NT2/D1 (cell line): ENCODE measurements around the gene LTBP2.

Source experiments
- SUZ12 ChIP-seq: IDR thresholded peaks from 2 replicates; pipeline ENCODE4 v1.6.1; 2011; ENCODE audit not compliant: insufficient read length, insufficient read depth; ENCODE audit errors: extremely low read depth
- YY1 ChIP-seq: IDR thresholded peaks from 2 replicates; pipeline ENCODE4 v1.6.1; 2011; ENCODE audit not compliant: insufficient read length, insufficient read depth
- ZNF274 ChIP-seq: IDR thresholded peaks from 2 replicates; pipeline ENCODE4 v1.6.1; 2011; ENCODE audit warnings: mild to moderate bottlenecking, low read depth, low read length

GRCh38 chr14:74545386-74545785 lies 66.7 kb downstream of the LTBP2 start:
- TF ChIP-seq YY1: no peak
- no peak for TF ChIP-seq ZNF274
- TF ChIP-seq SUZ12: no peak
